Common myeloid progenitor, CD34-positive (primary cell): ENCODE measurements around the gene RSRC2.

Source experiments
- CTCF ChIA-PET: fragments of 350-600 bp; sonication (Branson Sonifier 250); formaldehyde crosslinking; loops from one replicate; lab custom pipeline; 2021; ENCODE audit warnings: antibody characterized with exemption; lab: Charles Lee
- POLR2A ChIA-PET: fragments of 350-600 bp; sonication (Branson Sonifier 250); formaldehyde crosslinking; loops from one replicate; lab custom pipeline; 2021; ENCODE audit warnings: antibody characterized with exemption; lab: Charles Lee
- DNase-seq, 3 donors: peaks; one replicate each; pipeline versions ENCODE4 v3.0.0 to v3.0.0-alpha.2; 2013
- H3K27ac ChIP-seq, 2 experiments: 1 replicate in 1 of 2; 2 replicates in 1 of 2; pipeline ENCODE4 v1.7.0; 2013; ENCODE audit warnings: inconsistent platforms in 2 of 2, low read length in 2 of 2, mild to moderate bottlenecking in 2 of 2, low read depth in 1 of 2, moderate library complexity in 1 of 2; ENCODE audit not compliant: severe bottlenecking in 2 of 2, insufficient read depth in 1 of 2, poor library complexity in 1 of 2
- H3K27me3 ChIP-seq, 5 experiments: replicated peaks in 2 of 5; 1 replicate in 3 of 5; 2 replicates in 2 of 5; pipeline versions ENCODE4 v1.6.1 to v1.7.0; 2013; ENCODE audit warnings: low read length in 4 of 5, mild to moderate bottlenecking in 2 of 5, moderate library complexity in 2 of 5, inconsistent platforms in 1 of 5; ENCODE audit not compliant: insufficient read depth in 5 of 5, control insufficient read depth in 4 of 5
- H3K36me3 ChIP-seq, 4 experiments: 1 replicate in 2 of 4; 2 replicates in 2 of 4; pipeline versions ENCODE4 v1.6.1 to v1.7.0; 2013; ENCODE audit warnings: low read length in 3 of 4, control low read depth in 1 of 4, mild to moderate bottlenecking in 1 of 4; ENCODE audit not compliant: control insufficient read depth in 4 of 4, insufficient read depth in 4 of 4
- H3K4me1 ChIP-seq, 4 experiments: 1 replicate in 3 of 4; 2 replicates in 1 of 4; pipeline versions ENCODE4 v1.6.1 to v1.7.1; 2013; ENCODE audit warnings: low read length in 3 of 4, mild to moderate bottlenecking in 3 of 4, control low read depth in 1 of 4, inconsistent platforms in 1 of 4, moderate library complexity in 1 of 4; ENCODE audit not compliant: control insufficient read depth in 4 of 4, insufficient read depth in 4 of 4; ENCODE audit errors: control extremely low read depth in 1 of 4
- H3K4me3 ChIP-seq, 7 experiments: 1 replicate in 4 of 7; 2 replicates in 3 of 7; pipeline versions ENCODE4 v1.5.1 to v1.7.0; 2013; ENCODE audit warnings: mild to moderate bottlenecking in 7 of 7, low read length in 6 of 7, moderate library complexity in 6 of 7, inconsistent platforms in 2 of 7, low read depth in 2 of 7, control low read depth in 1 of 7; ENCODE audit not compliant: insufficient read depth in 4 of 7, control insufficient read depth in 1 of 7; ENCODE audit errors: extremely low read depth in 1 of 7
- H3K9me3 ChIP-seq, 5 experiments: 1 replicate in 4 of 5; 2 replicates in 1 of 5; pipeline versions ENCODE4 v1.6.1 to v1.7.1; 2013; ENCODE audit warnings: low read length in 4 of 5, mild to moderate bottlenecking in 2 of 5, inconsistent platforms in 1 of 5, low read depth in 1 of 5, moderate library complexity in 1 of 5; ENCODE audit not compliant: control insufficient read depth in 4 of 5, insufficient read depth in 2 of 5; ENCODE audit errors: control extremely low read depth in 1 of 5
- WGBS: methylation state at CpG from one replicate; pipeline ENCODE4 v1.1.5; 2013; ENCODE audit not compliant: insufficient coverage; 5-methylcytosine and 5-hydroxymethylcytosine counted together

The RSRC2 gene

DNA sequence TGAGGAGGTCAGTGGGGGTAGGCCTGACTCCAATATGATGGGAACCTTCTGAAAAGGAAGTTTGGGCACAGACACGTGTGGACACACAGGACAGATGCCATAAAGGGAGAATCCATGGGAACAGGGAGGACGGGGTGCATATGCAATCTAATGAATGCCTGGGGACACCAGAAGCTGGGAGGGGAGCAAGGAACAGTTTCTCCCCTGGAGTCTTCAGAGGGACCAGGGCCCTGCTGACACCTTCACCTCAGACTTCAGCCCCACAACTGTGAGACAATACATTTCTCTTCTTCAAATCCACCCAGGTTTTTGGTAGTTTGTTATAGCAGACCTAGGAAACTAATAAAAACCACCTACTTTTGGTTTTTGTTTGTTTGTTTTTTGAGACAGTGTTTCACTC is 69.1 kb downstream of the RSRC2 start:
- no peak for DNase-seq
- Histone ChIP-seq H3K27me3 (no peaks in the 10 kb centered on the region), H3K27ac (no peak overlapping the region), H3K4me1 (peaks cover 0 to 13% (median 11%) of the 10 kb centered on the region in 4 experiments), H3K4me3 (no peak overlapping the region), H3K36me3 (no peaks in the 10 kb centered on the region), H3K9me3 (no peaks in the 10 kb centered on the region)
- ChIA-PET POLR2A (no interaction called here), CTCF (interaction anchor here (1.8 kb wide), 1 partner anchor 15 kb away, joined by 8 read pairs; no protein-coding TSS in a partner anchor)
- whole genome bisulfite sequencing: 89% methylated on average over 2 of the region's 2 CpGs

DNA sequence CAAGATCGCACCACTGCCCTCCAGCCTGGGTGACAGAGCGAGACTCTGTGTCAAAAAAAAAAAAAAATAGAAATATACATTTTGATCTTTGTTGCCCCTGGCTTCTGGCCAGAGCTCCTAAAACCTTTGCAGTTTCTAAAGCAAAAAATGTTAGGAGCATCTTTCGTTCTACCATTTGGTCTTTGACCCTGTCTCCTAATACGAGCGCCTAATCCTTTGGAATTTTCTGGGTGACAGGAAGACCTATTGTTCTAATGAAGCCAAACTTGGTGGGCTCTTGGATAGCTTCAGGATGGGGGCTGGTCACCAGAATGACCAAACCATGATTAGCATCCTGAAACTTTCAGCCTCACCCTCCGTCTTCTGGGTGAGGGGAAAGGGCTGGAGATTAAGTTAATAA is 72.0 kb downstream of the RSRC2 start:
- CTCF ChIA-PET: interaction anchor here (1.2 to 1.6 kb wide), 2 partner anchors 16 to 55 kb away, joined by 4 to 5 read pairs; no protein-coding TSS in a partner anchor
- no peaks in the 10 kb centered on the region for H3K27me3 ChIP-seq
- DNase-seq: no peak
- H3K9me3 ChIP-seq: no peaks in the 10 kb centered on the region
- POLR2A ChIA-PET: interaction anchor here (0.6 kb wide), 1 partner anchor 48 kb away, joined by 5 read pairs; no protein-coding TSS in a partner anchor
- WGBS: 40% methylated on average over 3 of the region's 6 CpGs
- no peaks in the 10 kb centered on the region for H3K36me3 ChIP-seq
- peaks cover 0 to 15% (median 13%) of the 10 kb centered on the region in 4 experiments for H3K4me1 ChIP-seq
- H3K4me3 ChIP-seq: no peak overlapping the region
- no peak overlapping the region for H3K27ac ChIP-seq

DNA sequence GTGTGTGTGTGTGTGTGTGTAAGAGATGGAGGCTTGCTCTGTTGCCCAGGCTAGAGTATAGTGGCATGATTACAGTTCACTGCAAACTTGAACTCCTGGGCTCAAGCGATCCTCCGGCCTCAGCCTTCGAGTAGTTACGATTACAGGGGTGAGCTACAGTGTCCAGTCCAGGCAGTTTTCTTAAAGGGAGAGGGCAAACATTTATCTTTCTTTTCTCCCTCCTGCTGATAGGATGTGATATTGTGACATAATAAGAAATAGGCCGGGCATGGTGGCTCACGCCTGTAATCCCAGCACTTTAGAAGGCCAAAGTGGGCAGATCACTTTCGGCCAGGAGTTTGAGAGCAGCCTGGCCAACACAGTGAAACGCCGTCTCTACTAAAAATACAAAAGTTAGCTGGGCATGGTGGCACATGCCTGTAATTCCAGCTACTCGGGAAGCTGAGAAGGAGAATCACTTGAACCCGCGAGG is 72.5 kb downstream of the RSRC2 start:
- DNase-seq: no peak
- peaks cover 0 to 15% (median 13%) of the 10 kb centered on the region in 4 experiments for H3K4me1 ChIP-seq
- H3K9me3 ChIP-seq: no peaks in the 10 kb centered on the region
- CTCF ChIA-PET: interaction anchor here (1.2 kb wide), 1 partner anchor 54 kb away, joined by 4 read pairs; no protein-coding TSS in a partner anchor
- H3K27me3 ChIP-seq: no peaks in the 10 kb centered on the region
- no peak overlapping the region for H3K27ac ChIP-seq
- POLR2A ChIA-PET: no interaction called here
- H3K4me3 ChIP-seq: no peak overlapping the region
- H3K36me3 ChIP-seq: no peaks in the 10 kb centered on the region
- WGBS: 89% methylated on average over 9 of the region's 12 CpGs
